ENCODE results near the gene ZNF808.
"Not testable (repeated sequence)": the region's sequence is repeated elsewhere in the genome, so short reads cannot be mapped to it uniquely, and the experiment has no call there.

Gene ZNF808

DNA sequence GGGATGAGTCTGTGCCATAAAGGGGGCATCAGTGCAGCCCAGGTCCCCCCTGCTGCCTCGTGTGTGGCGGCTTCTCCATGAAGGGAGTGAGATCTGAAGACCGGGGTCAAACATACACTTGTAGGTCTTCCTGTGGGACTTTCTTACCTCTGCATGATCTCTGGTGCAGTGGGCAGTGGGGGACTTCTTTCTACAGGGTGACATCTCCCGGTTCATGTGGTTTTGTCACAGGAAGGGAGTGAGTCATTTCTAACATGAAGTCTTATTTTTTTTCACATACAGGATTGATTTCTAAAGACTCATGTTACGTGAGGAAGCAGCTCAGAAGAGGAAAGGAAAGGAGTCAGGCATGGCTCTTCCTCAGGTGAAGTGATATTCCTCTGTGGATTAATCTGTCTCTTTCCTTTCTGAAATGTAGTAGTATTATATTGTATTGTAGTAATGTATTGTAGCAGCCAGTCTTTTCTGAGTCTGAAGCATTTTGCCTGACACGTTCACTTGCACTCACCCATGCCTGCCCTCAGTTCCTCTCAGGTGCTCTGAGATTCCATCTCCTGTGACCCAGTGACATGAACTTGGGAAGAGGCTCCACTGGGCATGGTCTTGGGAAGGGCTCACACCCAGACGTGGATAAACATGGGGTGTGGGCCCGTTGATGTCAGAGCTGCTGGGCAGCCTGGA, 15.7 kb downstream of the ZNF808 start:
- TF ChIP-seq CTCF (conservative IDR thresholded peaks at IDR 0.05; ENCODE audit: low read depth, low read length): no peak
- no peak overlapping the region for H3K4me3 ChIP-seq (ENCODE audit: low read depth, low read length)
- peak; percentile 10 for DNase-seq (ENCODE audit: low read depth)

DNA sequence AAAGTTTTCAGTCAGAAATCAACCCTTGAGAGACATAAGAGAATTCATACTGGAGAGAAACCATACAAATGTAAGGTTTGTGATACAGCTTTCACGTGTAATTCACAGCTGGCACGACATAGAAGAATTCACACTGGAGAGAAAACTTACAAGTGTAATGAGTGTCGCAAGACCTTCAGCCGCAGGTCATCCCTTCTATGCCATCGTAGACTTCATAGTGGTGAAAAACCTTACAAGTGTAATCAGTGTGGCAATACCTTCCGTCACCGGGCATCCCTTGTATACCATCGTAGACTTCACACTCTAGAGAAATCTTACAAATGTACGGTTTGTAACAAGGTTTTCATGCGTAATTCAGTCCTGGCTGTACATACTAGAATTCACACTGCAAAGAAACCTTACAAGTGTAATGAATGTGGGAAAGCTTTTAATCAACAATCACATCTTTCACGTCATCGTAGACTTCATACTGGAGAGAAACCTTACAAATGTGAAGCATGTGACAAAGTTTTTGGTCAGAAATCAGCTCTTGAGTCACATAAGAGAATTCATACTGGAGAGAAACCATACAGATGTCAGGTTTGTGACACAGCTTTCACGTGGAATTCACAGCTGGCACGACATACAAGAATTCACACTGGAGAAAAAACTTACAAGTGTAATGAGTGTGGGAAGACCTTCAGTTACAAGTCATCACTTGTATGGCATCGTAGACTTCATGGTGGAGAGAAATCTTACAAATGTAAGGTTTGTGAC, 26.9 kb downstream of the ZNF808 start:
- TF ChIP-seq CTCF (conservative IDR thresholded peaks at IDR 0.05; ENCODE audit: low read depth, low read length): no peak
- no peak overlapping the region for H3K4me3 ChIP-seq (ENCODE audit: low read depth, low read length)
- DNase-seq (ENCODE audit: low read depth): peak; percentile 3

DNA sequence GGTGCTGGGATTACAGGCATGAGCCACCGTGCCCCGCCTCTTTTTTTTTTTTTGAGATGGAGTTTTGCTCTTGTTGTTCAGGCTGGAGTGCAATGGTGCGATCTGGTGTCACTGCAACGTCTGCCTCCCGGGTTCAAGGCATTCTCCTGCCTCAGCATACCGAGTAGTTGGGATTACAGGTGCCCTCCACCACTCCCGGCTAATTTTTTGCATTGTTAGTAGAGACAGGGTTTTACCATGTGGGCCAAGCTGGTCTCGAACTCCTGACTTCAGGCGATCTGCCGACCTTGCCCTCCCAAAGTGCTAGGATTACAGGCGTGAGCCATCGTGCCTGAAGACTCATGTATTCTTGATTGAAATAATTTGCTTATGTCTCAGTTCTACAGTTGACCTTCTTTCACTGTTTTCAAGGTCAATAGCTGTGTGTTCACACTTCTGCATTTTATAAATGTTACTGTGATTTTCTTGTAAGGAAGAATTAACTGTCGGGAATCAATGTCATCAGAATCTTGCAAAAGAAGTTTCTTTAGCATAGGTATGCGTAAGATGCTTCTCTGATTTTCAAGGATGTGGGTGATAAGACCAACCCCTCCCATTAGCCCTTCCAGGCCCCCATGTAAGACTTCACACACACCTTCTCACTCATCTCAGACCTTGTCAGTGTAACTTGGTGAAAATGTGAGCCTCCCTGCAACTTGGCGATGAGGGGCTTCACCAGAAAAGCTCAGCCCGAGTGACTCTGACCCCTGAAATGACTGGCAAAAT, 29.9 kb downstream of the ZNF808 start:
- TF ChIP-seq CTCF (conservative IDR thresholded peaks at IDR 0.05; ENCODE audit: low read depth, low read length): no peak
- no peak overlapping the region for H3K4me3 ChIP-seq (ENCODE audit: low read depth, low read length)
- DNase-seq (ENCODE audit: low read depth): no peak

DNA sequence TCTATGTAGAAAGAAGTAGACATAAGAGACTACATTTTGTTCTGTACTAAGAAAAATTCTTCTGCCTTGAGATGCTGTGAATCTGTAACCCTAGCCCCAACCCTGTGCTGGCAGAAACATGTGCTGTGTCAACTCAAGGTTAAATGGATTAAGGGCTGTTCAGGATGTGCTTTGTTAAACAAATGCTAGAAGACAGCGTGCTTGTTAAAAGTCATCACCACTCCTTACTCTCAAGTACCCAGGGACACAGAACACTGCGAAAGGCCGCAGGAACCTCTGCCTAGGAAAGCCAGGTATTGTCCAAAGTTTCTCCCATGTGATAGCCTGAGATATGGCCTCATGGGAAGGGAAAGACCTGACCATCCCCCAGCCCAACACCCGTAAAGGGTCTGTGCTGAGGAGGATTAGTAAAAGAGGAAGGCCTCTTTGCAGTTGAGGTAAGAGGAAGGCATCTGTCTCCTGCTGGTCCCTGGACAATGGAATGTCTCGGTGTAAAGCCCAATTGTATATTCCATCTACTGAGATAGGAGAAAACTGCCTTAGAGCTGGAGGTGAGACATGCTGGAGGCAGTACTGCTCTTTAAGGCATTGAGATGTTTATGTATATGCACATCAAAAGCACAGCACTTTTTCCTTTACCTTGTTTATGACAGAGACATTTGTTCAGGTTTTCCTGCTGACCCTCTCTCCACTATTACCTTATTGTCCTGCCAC, 31.4 kb downstream of the ZNF808 start:
- not testable (repeated sequence) for DNase-seq (ENCODE audit: low read depth); H3K4me3 ChIP-seq (ENCODE audit: low read depth, low read length)

DNA sequence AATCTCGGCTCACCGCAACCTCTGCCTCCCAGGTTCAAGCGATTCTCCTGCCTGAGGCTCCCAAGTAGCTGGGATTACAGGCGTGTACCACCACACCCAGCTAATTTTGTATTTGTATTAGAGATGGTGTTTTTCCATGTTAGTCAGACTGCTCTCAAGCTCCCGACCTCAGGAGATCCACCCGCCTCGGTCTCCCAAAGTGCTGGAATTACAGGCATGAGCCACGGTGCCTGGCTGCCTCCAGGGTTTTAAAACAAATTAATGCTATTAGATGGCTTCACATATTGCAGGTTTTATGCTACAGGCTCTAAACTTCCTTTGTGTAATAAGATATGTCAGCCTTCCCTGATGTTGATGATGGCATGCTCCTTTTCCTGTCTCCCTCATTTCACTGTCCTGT, 34.1 kb downstream of the ZNF808 start:
- DNase-seq (ENCODE audit: low read depth); H3K4me3 ChIP-seq (ENCODE audit: low read depth, low read length): not testable (repeated sequence)

GRCh38 chr19:52566121-52566520, 38.7 kb downstream of the ZNF808 start:
- no peak for TF ChIP-seq CTCF (conservative IDR thresholded peaks at IDR 0.05; ENCODE audit: low read depth, low read length)
- DNase-seq (ENCODE audit: low read depth): no peak

GRCh38 chr19:52566588-52566987, 39.1 kb downstream of the ZNF808 start:
- no peak overlapping the region for H3K4me3 ChIP-seq (ENCODE audit: low read depth, low read length)
- DNase-seq (ENCODE audit: low read depth): peak; percentile 71
- no peak for TF ChIP-seq CTCF (conservative IDR thresholded peaks at IDR 0.05; ENCODE audit: low read depth, low read length)

More at GRCh38 chr19:52566121-52566520, 38.7 kb downstream of the ZNF808 start:
- H3K4me3 ChIP-seq (ENCODE audit: low read depth, low read length): no peak overlapping the region
